Natural killer cell treated with Interleukin-12 subunit alpha and Interleukin-12 subunit beta and Interleukin-15 and Interleukin-18, amount 100 ng/mL, for 72 hours (primary cell): ENCODE data around the gene DYNC2LI1. TPM values are rescaled to one million over a fixed set of nuclear protein-coding genes. Genes with fewer than 3 reads are reported as not detected.

Experiments used
- ATAC-seq, 2 donors: fragments of 150-1000 bp; cut with Tn5 transposase in 1 of 2; sonication (Bioruptor Pico), chemical (Tn5 transposase) in 1 of 2; 2 replicates each; pipeline ENCODE4 v1.10.0; 2021
- DNase-seq: peaks from one replicate; pipeline ENCODE4 v3.0.0; 2022; ENCODE audit warnings: low spot score
- H3K27ac Mint-ChIP-seq, 2 donors: 1 replicate in 1 of 2; 2 replicates in 1 of 2; pipeline ENCODE4 v1.8.0; 2022; ENCODE audit warnings: mixed read lengths in 2 of 2, mild to moderate bottlenecking in 1 of 2, moderate library complexity in 1 of 2
- H3K27me3 Mint-ChIP-seq, 2 donors: 1 replicate in 1 of 2; 2 replicates in 1 of 2; pipeline ENCODE4 v1.8.0; 2022; ENCODE audit warnings: mixed read lengths in 2 of 2
- H3K36me3 Mint-ChIP-seq: one replicate; pipeline ENCODE4 v1.8.0; 2022; ENCODE audit warnings: mixed read lengths
- H3K4me1 Mint-ChIP-seq, 2 donors: 1 replicate in 1 of 2; 2 replicates in 1 of 2; pipeline ENCODE4 v1.8.0; 2022; ENCODE audit warnings: low read depth in 2 of 2, mixed read lengths in 2 of 2, mild to moderate bottlenecking in 1 of 2
- H3K4me3 Mint-ChIP-seq: one replicate; pipeline ENCODE4 v1.8.0; 2022; ENCODE audit warnings: mixed read lengths
- H3K9me3 Mint-ChIP-seq: 2 replicates; pipeline ENCODE4 v1.8.0; 2022; ENCODE audit warnings: mixed read lengths
- total RNA-seq, 2 donors: library from RNA; stranded (reverse); gene quantifications; one replicate each; pipeline ENCODE4 v1.2.3, GENCODE V29; 2022

The DYNC2LI1 gene
- total RNA-seq, 2 donors from 2014 or later = 3.7 to 7.7 TPM

- no peaks in the 10 kb centered on the region for H3K36me3 Mint-ChIP-seq
- no peak for DNase-seq
Measured at GRCh38 chr2:43812006-43812405, 38.2 kb downstream of the DYNC2LI1 start.

GRCh38 chr2:43812947-43813346 is 39.1 kb downstream of the DYNC2LI1 start:
- no peaks in the 10 kb centered on the region for H3K4me1 Mint-ChIP-seq
- H3K36me3 Mint-ChIP-seq = no peaks in the 10 kb centered on the region
- ATAC-seq = no peak
- DNase-seq = no peak
- no peak overlapping the region for H3K4me3 Mint-ChIP-seq
- no peaks in the 10 kb centered on the region for H3K9me3 Mint-ChIP-seq
- H3K27me3 Mint-ChIP-seq = peaks cover 0 to 5% of the 10 kb centered on the region in 2 donors
- no peak overlapping the region for H3K27ac Mint-ChIP-seq

More at GRCh38 chr2:43812006-43812405, 38.2 kb downstream of the DYNC2LI1 start:
- Mint-ChIP-seq H3K9me3 (no peaks in the 10 kb centered on the region), H3K4me3 (no peak overlapping the region), H3K27me3 (peaks cover 0 to 5% of the 10 kb centered on the region in 2 donors), H3K4me1 (no peaks in the 10 kb centered on the region), H3K27ac (no peak overlapping the region)
- ATAC-seq = no peak

GRCh38 chr2:43814711-43815110 is 40.9 kb downstream of the DYNC2LI1 start:
- Mint-ChIP-seq H3K36me3 (no peaks in the 10 kb centered on the region), H3K27ac (no peak overlapping the region), H3K9me3 (no peaks in the 10 kb centered on the region), H3K4me1 (no peaks in the 10 kb centered on the region), H3K4me3 (no peak overlapping the region), H3K27me3 (peaks cover 0 to 5% of the 10 kb centered on the region in 2 donors)
- no peak for DNase-seq
- ATAC-seq = no peak

GRCh38 chr2:43818761-43819160 is 44.9 kb downstream of the DYNC2LI1 start:
- no peak overlapping the region for H3K4me3 Mint-ChIP-seq
- ATAC-seq = no peak
- no peaks in the 10 kb centered on the region for H3K4me1 Mint-ChIP-seq

GRCh38 chr2:43819491-43820163 is 45.8 kb downstream of the DYNC2LI1 start:
- Mint-ChIP-seq H3K9me3 (no peaks in the 10 kb centered on the region), H3K27ac (no peak overlapping the region), H3K27me3 (peaks cover 15 to 27% of the 10 kb centered on the region in 2 donors), H3K36me3 (no peaks in the 10 kb centered on the region), H3K4me3 (no peak overlapping the region), H3K4me1 (no peaks in the 10 kb centered on the region)
- no peak for DNase-seq
- ATAC-seq = no peak

More at GRCh38 chr2:43818761-43819160, 44.9 kb downstream of the DYNC2LI1 start:
- DNase-seq = no peak
- Mint-ChIP-seq H3K27ac (no peak overlapping the region), H3K36me3 (no peaks in the 10 kb centered on the region), H3K9me3 (no peaks in the 10 kb centered on the region), H3K27me3 (peaks cover 15 to 26% of the 10 kb centered on the region in 2 donors)

- Mint-ChIP-seq H3K36me3 (no peaks in the 10 kb centered on the region), H3K4me1 (no peaks in the 10 kb centered on the region), H3K9me3 (no peaks in the 10 kb centered on the region), H3K27me3 (peaks cover 15 to 25% of the 10 kb centered on the region in 2 donors), H3K27ac (no peak overlapping the region), H3K4me3 (no peak overlapping the region)
- ATAC-seq (no peak), DNase-seq (no peak)
Measured at GRCh38 chr2:43822839-43823238, 49.0 kb downstream of the DYNC2LI1 start.

- Mint-ChIP-seq H3K27ac (no peak overlapping the region), H3K36me3 (no peaks in the 10 kb centered on the region), H3K27me3 (peaks cover 15 to 25% of the 10 kb centered on the region in 2 donors), H3K9me3 (no peaks in the 10 kb centered on the region), H3K4me3 (no peak overlapping the region), H3K4me1 (no peaks in the 10 kb centered on the region)
- DNase-seq = no peak
- no peak for ATAC-seq
Measured at GRCh38 chr2:43823751-43824150, 49.9 kb downstream of the DYNC2LI1 start.

- Mint-ChIP-seq H3K27ac (no peak overlapping the region), H3K4me1 (no peaks in the 10 kb centered on the region), H3K36me3 (no peaks in the 10 kb centered on the region), H3K9me3 (no peaks in the 10 kb centered on the region), H3K27me3 (peaks cover 20 to 27% of the 10 kb centered on the region in 2 donors), H3K4me3 (no peak overlapping the region)
- DNase-seq = no peak
- ATAC-seq = no peak
Measured at GRCh38 chr2:43824512-43824911, 50.7 kb downstream of the DYNC2LI1 start.

GRCh38 chr2:43824951-43825493 is 51.2 kb downstream of the DYNC2LI1 start:
- Mint-ChIP-seq H3K27ac (no peak overlapping the region), H3K4me1 (no peaks in the 10 kb centered on the region), H3K36me3 (no peaks in the 10 kb centered on the region), H3K27me3 (peaks cover 25 to 29% of the 10 kb centered on the region in 2 donors), H3K4me3 (no peak overlapping the region), H3K9me3 (no peaks in the 10 kb centered on the region)
- DNase-seq (no peak), ATAC-seq (no peak)

- H3K27ac Mint-ChIP-seq = no peak overlapping the region
- ATAC-seq (no peak), DNase-seq (no peak)
- no peak overlapping the region for H3K4me3 Mint-ChIP-seq
- H3K9me3 Mint-ChIP-seq = no peaks in the 10 kb centered on the region
- no peaks in the 10 kb centered on the region for H3K36me3 Mint-ChIP-seq
- peaks cover 29 to 33% of the 10 kb centered on the region in 2 donors for H3K27me3 Mint-ChIP-seq
- H3K4me1 Mint-ChIP-seq = no peaks in the 10 kb centered on the region
Measured at GRCh38 chr2:43825841-43826240, 52.0 kb downstream of the DYNC2LI1 start.

- no peaks in the 10 kb centered on the region for H3K9me3 Mint-ChIP-seq
Measured at GRCh38 chr2:43826305-43827250, 52.7 kb downstream of the DYNC2LI1 start.

GRCh38 chr2:43831543-43832294 is 57.9 kb downstream of the DYNC2LI1 start:
- peak; percentile 40 to 45 for ATAC-seq
- Mint-ChIP-seq H3K27me3 (peaks cover 13 to 25% of the 10 kb centered on the region in 2 donors), H3K4me3 (no peak overlapping the region)

More at GRCh38 chr2:43826305-43827250, 52.7 kb downstream of the DYNC2LI1 start:
- H3K27me3 Mint-ChIP-seq = peaks cover 26 to 33% of the 10 kb centered on the region in 2 donors
- ATAC-seq (no peak), DNase-seq (no peak)
- no peaks in the 10 kb centered on the region for H3K4me1 Mint-ChIP-seq
- no peak overlapping the region for H3K27ac Mint-ChIP-seq
- no peak overlapping the region for H3K4me3 Mint-ChIP-seq
- H3K36me3 Mint-ChIP-seq = no peaks in the 10 kb centered on the region

GRCh38 chr2:43832457-43832856 is 58.6 kb downstream of the DYNC2LI1 start:
- H3K4me1 Mint-ChIP-seq = no peaks in the 10 kb centered on the region
- DNase-seq (no peak), ATAC-seq (no peak)
- no peak overlapping the region for H3K4me3 Mint-ChIP-seq
- H3K9me3 Mint-ChIP-seq = no peaks in the 10 kb centered on the region
- peaks cover 13 to 25% of the 10 kb centered on the region in 2 donors for H3K27me3 Mint-ChIP-seq
- H3K36me3 Mint-ChIP-seq = no peaks in the 10 kb centered on the region
- H3K27ac Mint-ChIP-seq = no peak overlapping the region

More at GRCh38 chr2:43831543-43832294, 57.9 kb downstream of the DYNC2LI1 start:
- Mint-ChIP-seq H3K36me3 (no peaks in the 10 kb centered on the region), H3K27ac (no peak overlapping the region), H3K4me1 (no peaks in the 10 kb centered on the region), H3K9me3 (no peaks in the 10 kb centered on the region)
- no peak for DNase-seq
